NCI-H524 (cell line): Measurements from ENCODE around the gene C5orf22.
"Not testable (repeated sequence)": the region's sequence is repeated elsewhere in the genome, so short reads cannot be mapped to it uniquely, and the experiment has no call there.

Source experiments
- DNase-seq, 2 experiments: peaks; one replicate each; lab custom pipeline; 2025; lab: John Stamatoyannopoulos, UW

Gene C5orf22

DNA sequence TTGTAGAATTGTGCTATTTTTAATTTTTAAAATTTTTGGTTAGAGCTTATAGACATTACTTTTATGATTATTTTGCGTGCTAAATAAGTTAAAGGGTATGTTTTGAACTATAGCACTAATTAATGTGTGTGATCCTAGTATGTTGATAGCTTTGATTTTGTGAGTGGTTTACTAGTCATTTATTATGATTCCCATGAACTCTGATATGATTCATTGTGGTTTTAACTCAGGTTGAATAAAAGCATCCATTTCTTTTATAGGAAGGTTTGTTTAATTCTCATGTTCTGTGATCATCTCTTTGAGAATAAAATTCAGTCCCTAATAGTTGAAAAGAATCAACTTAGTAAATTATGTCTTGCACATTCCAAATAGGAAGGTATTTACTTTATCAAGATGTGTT, 22.5 kb downstream of the C5orf22 start:
- no peak for DNase-seq

DNA sequence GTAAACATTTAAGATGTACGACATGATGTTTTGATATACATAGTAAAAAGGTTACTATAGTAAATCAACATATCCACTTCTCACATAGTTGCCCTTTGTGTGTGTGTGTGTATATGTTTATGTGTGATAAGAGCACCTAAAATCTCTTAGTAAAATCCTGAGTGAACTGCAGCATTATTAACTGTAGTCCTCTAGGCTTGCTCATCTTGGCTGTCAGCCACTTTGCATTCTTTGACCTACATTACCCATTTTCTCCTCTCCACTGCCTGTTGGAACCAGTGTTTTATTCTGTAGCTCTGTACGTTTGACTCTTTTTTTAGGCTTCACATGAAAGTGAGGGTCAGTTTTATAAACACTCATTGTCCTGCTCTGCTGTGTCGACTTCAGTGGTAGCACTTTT, 24.4 kb downstream of the C5orf22 start:
- no peak for DNase-seq

DNA sequence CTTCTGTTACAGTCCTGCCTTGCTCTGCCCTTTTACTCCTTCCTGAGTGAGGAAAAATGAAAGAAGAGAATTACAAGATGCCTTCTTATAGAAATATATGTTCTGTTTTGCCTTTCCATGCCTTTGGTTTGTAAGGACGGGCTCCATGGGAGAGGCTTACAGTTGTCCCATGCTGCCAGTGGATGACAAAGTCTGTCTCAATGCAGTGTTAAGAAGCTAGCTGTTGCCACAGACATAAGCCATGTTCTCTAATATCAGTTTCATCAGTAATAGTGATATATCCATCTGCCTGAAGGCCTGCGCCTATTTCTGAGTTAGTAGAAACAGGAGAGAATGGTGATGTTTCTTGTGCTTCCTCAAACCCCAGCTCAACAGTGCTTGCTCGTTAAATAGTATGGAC, 27.8 kb downstream of the C5orf22 start:
- DNase-seq: no peak

DNA sequence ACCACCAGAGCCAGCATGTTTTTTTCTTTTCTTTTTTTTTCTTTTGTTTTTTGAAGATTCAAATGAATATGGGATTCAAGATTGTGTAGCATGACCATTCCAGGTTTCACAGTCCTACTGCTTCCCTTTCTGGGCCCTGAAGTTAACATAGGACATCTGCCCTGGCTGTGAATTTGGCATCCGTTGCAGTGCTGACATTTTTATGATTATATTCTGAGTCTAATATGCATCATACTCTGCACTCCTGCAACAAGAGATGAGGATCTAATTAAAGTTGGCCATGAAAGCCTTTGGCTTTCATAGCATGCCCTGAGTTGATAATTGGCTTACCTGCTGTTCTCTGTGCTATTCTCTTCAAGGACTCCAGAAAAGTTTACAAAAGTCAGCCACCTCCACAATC, 29.8 kb downstream of the C5orf22 start:
- no peak for DNase-seq

DNA sequence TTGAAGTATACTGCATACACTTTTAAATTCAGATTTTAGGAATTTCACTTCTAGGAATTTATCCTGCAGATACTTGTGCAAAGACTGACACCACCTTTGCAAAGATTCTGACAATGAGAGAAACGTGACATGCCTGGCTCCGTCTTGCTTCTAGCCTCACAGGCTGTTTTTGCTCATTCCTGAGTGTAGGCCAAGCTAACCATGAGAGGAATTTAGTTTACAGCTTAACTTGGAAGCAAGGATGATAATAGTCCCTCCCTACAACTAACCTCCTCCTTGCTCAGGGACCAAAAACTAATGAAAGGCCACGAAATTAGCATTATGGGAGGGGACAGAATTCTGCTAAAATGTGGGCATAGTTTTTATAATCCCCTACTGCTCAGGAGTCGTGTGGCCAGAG, 31.1 kb downstream of the C5orf22 start:
- no peak for DNase-seq

DNA sequence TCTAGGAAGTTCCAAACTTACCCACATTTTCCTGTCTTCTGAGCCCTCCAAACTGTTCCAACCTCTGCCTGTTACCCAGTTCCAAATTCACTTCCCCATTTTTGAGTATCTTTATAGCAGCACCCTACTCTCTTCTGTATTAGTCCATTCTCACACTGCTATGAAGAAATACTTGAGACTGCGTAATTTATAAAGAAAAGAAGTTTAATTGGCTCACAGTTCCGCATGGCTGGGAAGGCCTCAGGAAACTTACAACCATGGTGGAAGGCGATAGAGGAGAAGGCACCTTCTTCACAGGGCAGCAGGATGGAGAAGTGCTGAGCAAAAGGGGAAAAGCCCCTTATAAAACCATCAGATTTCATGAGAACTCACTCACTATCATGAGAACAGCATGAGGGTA, 34.3 kb downstream of the C5orf22 start:
- DNase-seq: not testable (repeated sequence)

DNA sequence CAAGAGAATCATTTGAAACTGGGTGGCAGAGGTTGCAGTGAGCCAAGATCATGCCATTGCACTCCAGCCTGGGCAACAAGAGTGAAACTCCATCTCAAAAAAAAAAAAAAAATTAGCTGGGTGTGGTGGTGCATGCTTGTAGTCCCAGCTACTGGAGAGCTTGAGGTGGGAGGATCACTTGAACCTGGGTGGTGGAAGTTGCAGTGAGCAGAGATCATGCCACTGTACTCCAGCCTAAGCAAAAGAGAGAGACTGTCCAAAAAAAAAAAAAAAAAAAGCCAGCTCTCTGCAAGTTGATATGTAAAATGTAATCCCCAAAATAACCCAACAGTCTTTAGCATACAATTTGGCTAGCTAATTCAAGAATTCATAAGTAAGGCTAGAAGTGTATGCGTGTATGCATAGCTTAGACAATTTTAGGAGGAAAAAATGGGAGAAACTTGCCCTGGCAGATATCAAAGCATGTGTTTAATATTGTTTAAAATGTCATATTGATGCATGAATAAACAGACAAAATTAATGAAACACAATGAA, 36.3 kb downstream of the C5orf22 start:
- no peak for DNase-seq

DNA sequence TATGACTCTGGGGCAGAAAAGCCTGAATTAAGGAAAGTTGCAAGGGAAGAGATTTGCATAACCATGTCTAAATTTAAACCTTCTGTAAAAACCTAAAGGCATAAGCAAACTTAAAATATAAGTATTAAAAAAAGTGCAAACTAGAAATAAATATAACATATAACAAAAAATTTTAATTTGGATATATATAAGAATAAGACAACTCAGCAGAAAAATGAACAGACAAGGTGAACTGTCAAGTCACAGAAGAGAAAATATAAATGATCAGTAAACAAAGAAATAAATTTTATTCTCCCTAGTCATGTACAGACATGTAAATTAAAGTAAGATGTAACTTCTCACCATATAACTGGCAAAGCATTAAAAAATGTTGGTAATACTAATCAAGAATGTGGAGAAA, 37.0 kb downstream of the C5orf22 start:
- DNase-seq: no peak

DNA sequence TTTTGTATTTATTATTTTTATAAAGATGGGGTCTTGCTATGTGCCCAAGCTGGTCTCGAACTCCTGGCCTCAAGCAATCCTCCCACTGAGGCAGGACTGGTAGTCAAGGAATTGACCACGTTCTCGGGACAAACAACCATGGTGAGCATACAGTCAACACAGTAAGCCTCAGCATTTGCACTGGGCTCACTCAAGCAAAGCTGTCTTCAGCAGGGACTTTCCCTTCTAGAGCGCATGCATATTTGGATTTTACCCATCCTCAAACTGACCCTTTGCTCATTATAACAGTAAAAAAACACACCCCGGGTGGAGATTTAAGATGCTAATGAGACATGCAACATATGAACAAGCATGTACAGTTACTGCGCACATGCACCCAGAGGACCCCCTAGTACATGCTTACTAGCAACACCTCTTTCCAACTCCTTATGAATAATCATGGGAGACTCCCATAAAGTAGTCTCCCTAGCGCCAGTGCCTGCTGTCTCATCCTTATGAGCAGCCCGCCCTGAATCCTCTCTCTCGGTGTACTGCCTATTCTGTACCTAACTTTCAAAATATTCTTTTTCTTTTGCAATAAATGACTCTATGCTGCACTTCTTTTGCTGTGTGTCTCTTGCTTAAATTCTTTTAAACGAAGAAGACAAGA, 41.5 kb downstream of the C5orf22 start:
- no peak for DNase-seq

DNA sequence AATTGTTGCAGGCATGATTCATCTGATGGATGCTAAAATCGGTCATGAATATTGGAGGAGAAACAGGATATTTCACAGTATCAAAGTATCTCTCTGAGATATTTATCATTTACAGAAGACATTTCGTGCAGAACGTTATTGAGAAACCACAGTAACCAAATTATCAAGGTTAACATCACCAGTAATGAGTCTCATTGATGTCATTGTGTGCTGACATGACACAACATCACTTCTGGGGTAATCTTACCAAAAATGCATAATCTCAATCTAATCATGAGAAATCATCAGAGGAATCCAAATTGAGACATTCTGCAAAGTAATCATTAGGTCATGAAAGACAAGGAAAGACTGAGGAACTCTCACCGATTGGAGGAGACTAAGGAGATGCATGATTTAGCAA, 42.7 kb downstream of the C5orf22 start:
- DNase-seq: no peak

DNA sequence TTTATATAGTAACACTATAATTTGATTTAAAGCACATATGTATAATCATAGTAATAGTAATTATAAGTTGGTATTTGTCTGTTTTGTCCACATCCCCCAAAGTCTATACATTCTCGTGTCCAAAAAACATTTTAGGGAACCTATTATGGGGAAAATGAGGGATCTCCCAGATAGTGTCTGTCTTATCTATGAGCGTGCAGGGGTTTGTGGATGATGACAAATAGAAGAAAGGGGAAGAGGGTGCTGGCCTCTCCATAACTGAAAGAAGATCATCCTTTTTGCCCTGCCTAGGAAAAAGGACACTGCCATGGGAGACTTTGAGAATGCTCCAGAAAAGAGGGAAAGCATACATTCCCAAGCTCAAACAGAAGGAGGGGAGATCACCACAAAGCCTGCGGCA, 45.3 kb downstream of the C5orf22 start:
- no peak for DNase-seq

DNA sequence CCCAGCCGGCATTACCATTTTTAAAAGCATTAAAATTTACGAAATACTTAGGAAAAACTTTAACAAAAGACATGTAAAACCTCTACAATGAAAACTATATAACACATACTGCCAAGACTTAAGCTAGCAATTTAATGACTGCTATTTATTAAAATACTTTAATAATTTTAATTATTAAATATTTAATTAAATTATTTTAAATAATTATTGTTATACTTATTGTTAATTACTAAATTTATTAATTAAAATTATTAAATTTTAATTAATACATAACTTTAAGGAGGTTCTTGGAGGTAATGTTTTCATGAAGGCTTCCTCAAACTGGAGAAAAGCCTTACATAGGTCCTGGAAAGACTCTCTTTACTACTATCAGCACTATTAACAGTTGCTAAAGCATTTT, 47.5 kb downstream of the C5orf22 start:
- DNase-seq: no peak

DNA sequence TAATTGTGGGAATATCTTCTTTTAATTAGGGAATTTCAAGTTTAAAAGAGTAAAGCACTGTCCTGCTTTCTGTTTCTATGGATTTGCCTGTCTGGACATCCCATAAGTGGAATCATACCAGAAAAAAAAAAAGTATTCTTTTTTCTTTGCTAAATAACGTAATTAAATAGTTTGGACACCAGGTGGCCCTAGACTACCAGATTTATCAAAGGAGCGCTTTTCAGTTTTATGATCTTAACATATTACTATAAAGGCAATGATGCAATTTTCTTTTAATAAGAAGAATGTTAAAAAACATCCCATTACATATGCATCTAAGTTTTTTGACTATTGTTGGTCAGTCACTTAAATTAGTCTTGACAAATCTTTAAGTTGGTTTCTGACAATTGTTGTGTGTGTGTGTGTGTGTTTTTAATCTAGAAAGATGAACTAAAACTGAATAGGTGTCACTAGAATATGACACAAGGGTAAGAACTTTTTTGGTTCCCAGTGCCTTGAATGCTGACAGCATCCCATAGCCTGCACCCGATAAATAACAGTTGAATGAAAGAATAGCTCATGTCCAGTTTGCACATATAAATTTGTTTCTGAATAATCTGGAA, 49.5 kb downstream of the C5orf22 start:
- DNase-seq: peak; percentile 21 to 46

DNA sequence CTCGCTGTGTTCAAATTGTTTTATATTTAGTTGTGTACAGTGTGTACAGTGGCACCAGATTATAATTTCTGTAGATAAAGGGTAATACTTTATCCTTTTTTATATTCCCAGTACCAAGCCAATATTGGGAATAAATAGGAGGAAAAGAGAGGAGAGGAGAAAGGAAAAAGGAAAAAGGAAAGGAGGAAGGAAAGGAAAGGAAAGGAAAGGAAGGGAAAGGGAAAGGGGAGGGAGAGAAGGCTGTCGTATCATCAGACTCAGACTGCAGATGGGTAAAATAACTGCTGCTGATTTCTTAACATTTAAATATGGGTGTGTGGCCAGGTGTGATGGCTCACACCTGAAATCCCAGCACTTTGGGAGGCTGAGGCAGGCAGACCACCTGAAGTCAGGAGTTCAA, 51.0 kb downstream of the C5orf22 start:
- no peak for DNase-seq

DNA sequence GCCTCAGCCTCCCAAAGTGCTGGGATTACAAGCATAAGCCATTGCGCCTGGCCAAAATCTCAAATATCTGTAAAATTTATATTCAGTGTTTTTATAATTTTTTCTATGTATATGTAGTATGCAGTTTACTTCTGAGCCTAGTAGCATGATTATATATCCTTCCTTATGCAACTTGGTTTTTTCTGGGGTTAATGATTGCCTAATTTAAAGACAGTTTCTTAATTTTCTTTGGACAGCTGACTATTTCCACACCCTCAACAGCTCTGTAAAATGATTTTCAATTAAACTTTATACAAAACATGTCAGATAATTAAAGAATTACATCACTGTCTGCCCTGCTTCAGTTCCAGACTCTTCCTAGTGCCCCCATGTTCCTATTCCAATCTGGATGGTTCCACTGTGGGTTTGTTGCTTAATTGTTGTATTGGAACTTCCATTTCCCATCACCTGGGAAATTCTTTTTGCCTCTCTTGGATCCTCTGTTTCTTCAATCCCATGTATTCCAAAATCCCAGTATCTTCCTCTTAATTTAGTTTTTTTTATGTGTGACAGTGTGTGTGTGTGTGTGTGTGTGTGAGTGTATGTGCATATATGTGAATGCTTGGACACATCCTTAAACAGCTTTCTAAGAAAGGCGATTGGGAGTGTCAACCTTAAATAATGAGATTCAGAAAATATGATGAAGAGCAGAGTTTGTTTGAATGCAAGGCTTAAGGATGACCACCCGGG, 53.2 kb downstream of the C5orf22 start:
- DNase-seq: no peak

DNA sequence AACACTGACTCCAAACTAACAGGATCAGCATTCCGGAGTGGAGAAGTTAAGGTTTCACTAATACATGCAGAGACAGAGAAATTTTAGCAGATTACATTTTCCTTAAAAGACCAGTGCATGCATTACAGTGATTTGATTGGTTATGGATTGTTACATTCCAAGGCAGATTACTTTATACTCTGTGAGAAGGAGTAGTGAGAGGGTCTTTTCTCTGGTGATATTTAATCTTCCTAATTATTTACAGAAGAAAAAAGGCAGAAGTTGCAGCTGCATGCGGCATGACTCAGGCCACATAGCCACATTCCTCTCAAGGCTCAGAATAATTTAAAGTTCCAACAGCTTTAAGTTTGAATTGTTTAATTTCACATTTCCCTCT, 53.8 kb downstream of the C5orf22 start:
- DNase-seq: no peak

DNA sequence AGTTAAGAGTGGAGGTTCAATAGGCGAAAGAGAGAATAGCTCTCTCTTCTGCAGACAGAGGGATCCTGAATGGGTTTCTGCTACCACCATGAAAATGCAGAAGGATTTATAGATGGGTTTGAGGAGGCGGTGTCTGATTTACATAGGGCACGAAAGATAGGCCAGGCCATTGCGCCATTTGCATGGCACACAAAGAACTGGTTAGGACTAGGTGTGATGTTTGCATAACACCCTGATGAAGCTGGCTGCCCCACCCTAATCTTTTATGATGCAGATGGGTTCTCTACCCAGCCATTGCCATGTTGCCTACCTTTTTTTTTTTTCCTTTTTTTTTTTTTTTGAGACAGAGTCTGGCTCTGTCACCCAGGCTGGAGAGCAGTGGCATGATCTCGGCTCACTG, 55.4 kb downstream of the C5orf22 start:
- DNase-seq: no peak

DNA sequence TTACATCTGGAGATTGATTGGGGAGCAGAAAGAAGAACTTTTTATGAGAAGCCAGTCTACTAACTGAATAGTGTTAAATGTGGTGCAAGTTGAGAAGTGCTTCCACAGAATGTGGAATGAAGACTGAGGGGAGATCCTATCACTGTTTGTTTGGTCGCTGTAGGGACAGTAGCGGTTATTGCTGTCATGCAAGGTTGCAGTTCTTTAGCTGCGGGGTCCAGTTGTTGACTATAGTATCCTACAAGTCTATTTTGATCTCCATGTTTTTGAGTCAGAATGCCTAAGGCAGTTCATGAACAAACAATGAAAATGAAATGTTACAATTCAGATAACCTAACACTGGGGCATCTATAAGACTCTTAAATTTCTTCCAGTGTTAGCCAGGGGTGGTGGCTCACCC, 61.6 kb downstream of the C5orf22 start:
- no peak for DNase-seq

DNA sequence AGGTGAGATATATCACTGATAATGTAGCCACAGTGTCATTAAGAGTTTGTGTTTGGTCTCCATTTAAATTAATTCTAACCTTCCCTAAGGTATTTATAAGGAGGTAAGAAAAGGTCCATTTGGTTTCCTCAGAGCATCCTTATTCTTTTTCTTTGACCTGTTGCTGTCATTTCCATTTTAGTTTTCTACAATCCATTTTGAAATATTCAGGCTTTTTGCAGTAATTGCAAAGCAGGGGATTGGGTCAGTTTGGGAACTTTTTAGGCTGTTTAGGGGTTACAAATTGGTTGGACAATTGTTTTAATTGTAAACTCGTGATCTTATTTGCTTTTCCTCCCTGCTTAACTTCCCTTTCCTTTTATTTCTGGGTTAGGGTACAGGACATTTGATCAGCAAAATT, 64.3 kb downstream of the C5orf22 start:
- no peak for DNase-seq

DNA sequence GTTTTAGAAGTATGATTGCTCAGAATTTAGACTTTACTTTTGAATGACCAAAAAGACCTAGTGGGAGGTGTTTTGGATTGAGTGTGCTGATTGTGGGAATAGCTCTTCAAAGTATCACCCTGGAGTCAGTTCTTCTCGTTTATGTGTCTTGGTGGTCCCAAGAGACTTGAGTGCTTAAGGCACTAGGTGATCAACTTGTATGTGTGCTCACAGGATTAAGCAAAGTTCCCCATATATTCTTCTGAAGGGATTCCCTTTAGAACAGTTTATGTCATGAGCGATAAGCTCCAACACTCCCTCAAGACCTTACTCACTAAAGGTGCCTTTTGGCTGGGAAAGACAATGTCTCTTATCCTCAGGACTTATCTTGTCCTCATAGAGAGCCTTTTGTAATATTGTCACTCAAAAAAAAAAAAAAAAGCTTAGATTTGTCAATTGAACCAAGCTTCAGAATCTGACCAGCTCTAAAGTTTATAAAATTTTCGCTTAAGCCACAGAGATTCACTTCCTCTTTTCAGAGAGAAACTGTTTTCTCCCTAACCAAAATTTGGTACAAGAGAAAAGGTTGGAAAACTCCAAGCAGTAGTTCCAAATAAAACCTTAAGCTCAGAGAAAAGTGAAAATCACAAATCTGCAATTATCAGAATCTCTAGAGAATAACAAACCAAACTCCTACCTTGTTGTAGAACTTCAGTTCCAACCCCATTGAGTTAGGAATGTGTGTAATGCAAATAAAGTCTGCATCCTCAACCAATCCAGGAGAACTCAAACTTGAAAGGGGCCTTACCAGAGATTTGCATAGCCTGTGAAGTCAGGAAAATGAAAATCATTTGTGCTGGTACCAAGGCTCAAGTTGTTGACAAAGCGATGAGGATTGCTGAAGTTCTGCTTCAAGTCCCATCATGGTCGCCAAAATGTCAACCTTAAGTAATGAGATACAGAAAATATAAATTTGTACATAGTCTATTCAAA, 66.8 kb downstream of the C5orf22 start:
- DNase-seq: no peak

DNA sequence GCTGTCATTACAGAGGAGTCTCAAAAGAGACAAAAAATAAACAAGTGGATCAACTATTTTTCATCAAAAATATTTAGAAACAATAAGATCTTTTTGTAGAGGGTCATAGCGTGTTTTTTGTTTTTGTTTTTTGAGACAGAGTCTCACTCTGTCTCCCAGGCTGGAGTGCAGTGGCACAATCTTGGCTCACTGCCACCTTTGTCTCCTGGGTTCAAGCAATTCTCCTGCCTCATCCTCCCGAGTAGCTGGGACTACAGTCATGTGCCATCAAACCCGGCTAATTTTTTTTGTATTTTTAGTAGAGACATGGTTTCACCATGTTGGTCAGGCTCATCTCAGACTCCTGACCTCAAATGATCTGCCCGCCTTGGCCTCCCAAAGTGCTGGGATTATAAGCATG, 70.2 kb downstream of the C5orf22 start:
- not testable (repeated sequence) for DNase-seq

DNA sequence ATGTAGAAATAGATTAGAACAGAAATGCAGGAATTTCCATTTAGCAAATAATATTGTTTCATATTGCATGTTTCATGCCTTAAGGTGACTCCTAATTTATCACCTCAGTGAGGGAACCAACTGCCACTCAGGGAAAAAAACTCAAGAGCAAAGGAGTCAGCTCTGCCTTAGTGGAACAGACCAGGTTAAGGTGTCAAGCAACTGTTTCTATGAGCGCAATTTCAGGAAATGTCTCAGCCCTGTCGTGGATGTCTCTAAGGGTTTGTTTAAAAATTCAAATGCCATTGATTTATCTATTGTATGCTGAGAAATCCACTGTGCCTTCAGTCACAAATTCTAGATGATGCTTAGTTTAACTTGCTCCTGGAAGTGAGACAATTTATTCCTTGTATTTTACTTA, 72.1 kb downstream of the C5orf22 start:
- no peak for DNase-seq
